K562 (cell line): ENCODE results near the gene SLC6A6. TPM values are rescaled to one million over a fixed set of nuclear protein-coding genes. Genes with fewer than 3 reads are reported as not detected.

Experiments
- CBX1 ChIP-seq: sonication (generic); IDR thresholded peaks from 2 replicates; pipeline ENCODE4 v1.6.1; 2016; ENCODE audit warnings: antibody characterized with exemption, low read depth, mild to moderate bottlenecking
- EP400 ChIP-seq: fragments of 450-650 bp; IDR thresholded peaks from 2 replicates; pipeline ENCODE4 v1.6.1; 2017; ENCODE audit warnings: antibody characterized with exemption, mild to moderate bottlenecking, moderate library complexity
- HCFC1 ChIP-seq: IDR thresholded peaks from 2 replicates; pipeline ENCODE4 v1.6.1; 2012; ENCODE audit warnings: low read depth, low read length, improper control_type of control experiment
- MEIS2 ChIP-seq: fragments of 450-650 bp; IDR thresholded peaks from 2 replicates; pipeline ENCODE4 v1.6.1; 2014; ENCODE audit warnings: mild to moderate bottlenecking; ENCODE audit not compliant: partially characterized antibody
- PYGO2 ChIP-seq: fragments of 450-650 bp; IDR thresholded peaks from 2 replicates; pipeline ENCODE4 v1.6.1; 2016; ENCODE audit warnings: mild to moderate bottlenecking, missing genetic modification characterization, moderate library complexity, missing compliant biosample characterization
- ZFPM2 ChIP-seq: fragments of 250-450 bp; sonication (Bioruptor Pico); IDR thresholded peaks from 2 replicates; pipeline ENCODE4 v1.5.1; 2022; ENCODE audit warnings: mild to moderate bottlenecking
- ZNF282 ChIP-seq: sonication (generic); formaldehyde crosslinking; IDR thresholded peaks from 2 replicates; pipeline ENCODE4 v1.8.1; 2023; ENCODE audit warnings: missing genetic modification reagents
- ZNF644 ChIP-seq: fragments of 200-800 bp; sonication (Bioruptor generic); IDR thresholded peaks from 2 replicates; pipeline ENCODE4 v1.6.1; 2016; ENCODE audit warnings: low read depth, missing genetic modification characterization, missing compliant biosample characterization
- polyA plus RNA-seq, 8 experiments: library from polyadenylated mRNA; depleted of rRNA in 4 of 8; stranded (reverse) in 5 of 8; unstranded in 3 of 8; fragments of >200 nt; fragmentation: Nextera tagmentation in 2 of 8; fragmentation: Illumina TruSeq in 1 of 8; extraction: Ambion mirVana in 2 of 8; extraction: Trizol in 1 of 8; gene quantifications; 2 replicates each; pipeline versions ENCODE4 v1.2.1 to v1.2.3, GENCODE V29; 2011 to 2014; ENCODE audit warnings: inconsistent platforms in 1 of 8, missing spikeins in 1 of 8
- total RNA-seq, 7 experiments: library from RNA; depleted of rRNA in 6 of 7; stranded (reverse); fragments of >200 nt in 6 of 7; fragmentation: Illumina TruSeq in 2 of 7; extraction: Trizol in 2 of 7; gene quantifications; 2 replicates each; pipeline versions ENCODE4 v1.2.1 to v1.2.3, GENCODE V29; 2011 to 2021; ENCODE audit warnings: low replicate concordance in 1 of 7
- TF ChIP-seq, protein P1 (sequence below): fragments of 450-650 bp; IDR thresholded peaks from 2 replicates; pipeline ENCODE4 v1.6.1; 2016; ENCODE audit warnings: low read depth
- TF ChIP-seq, protein P2 (sequence below): fragments of 450-650 bp; formaldehyde crosslinking; IDR thresholded peaks from 2 replicates; pipeline ENCODE4 v1.4.0; 2020; ENCODE audit warnings: mild to moderate bottlenecking, moderate library complexity
- TF ChIP-seq, protein P3 (sequence below): sonication (generic); formaldehyde crosslinking; IDR thresholded peaks from 2 replicates; pipeline ENCODE4 v1.8.1; 2023; ENCODE audit warnings: mild to moderate bottlenecking, missing genetic modification reagents
- TF ChIP-seq, protein P4 (sequence below): fragments of 250-450 bp; sonication (Bioruptor Pico); IDR thresholded peaks from 2 replicates; pipeline ENCODE4 v1.5.0; 2020; ENCODE audit warnings: mild to moderate bottlenecking, borderline replicate concordance

Gene SLC6A6
- total and polyA plus RNA-seq, 9 of the 15 experiments (the other 6 are each of a cell fraction or from before 2014, with no cell fraction given) = 12.3 to 203 (median 93.2) TPM

DNA sequence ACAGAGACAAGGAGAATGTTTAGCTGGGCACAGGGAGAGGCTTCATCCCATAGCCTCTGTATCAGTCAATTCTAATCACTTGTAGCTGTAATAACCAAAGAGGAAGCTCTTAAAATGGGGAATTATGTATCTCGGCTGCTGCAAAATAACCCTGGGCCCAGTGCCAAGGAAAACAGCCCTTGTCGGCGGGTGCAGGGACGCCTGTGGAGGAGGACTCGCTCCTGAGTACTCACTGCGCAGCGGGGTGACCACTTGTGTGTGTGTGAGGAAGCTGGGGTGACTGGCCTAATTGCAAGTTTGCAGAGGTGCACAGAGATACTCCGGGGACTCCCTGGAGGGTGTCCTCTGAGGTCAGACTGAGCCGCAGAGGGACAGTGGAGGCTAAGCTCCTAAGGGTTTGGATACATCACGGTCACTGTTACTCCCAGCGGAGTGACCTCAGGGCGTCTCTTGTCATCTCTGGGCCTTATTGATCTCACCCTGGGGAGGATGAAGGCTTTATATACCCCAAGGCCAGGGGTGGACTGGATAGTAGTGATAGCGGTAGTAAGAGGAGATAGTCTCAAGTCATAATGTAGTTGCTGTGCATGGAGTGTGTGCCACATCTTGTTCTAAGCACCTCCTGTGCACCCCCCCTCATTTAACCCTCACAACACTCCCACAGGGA, 37.2 kb downstream of the SLC6A6 start (continued):
- TF ChIP-seq, protein P1, sequence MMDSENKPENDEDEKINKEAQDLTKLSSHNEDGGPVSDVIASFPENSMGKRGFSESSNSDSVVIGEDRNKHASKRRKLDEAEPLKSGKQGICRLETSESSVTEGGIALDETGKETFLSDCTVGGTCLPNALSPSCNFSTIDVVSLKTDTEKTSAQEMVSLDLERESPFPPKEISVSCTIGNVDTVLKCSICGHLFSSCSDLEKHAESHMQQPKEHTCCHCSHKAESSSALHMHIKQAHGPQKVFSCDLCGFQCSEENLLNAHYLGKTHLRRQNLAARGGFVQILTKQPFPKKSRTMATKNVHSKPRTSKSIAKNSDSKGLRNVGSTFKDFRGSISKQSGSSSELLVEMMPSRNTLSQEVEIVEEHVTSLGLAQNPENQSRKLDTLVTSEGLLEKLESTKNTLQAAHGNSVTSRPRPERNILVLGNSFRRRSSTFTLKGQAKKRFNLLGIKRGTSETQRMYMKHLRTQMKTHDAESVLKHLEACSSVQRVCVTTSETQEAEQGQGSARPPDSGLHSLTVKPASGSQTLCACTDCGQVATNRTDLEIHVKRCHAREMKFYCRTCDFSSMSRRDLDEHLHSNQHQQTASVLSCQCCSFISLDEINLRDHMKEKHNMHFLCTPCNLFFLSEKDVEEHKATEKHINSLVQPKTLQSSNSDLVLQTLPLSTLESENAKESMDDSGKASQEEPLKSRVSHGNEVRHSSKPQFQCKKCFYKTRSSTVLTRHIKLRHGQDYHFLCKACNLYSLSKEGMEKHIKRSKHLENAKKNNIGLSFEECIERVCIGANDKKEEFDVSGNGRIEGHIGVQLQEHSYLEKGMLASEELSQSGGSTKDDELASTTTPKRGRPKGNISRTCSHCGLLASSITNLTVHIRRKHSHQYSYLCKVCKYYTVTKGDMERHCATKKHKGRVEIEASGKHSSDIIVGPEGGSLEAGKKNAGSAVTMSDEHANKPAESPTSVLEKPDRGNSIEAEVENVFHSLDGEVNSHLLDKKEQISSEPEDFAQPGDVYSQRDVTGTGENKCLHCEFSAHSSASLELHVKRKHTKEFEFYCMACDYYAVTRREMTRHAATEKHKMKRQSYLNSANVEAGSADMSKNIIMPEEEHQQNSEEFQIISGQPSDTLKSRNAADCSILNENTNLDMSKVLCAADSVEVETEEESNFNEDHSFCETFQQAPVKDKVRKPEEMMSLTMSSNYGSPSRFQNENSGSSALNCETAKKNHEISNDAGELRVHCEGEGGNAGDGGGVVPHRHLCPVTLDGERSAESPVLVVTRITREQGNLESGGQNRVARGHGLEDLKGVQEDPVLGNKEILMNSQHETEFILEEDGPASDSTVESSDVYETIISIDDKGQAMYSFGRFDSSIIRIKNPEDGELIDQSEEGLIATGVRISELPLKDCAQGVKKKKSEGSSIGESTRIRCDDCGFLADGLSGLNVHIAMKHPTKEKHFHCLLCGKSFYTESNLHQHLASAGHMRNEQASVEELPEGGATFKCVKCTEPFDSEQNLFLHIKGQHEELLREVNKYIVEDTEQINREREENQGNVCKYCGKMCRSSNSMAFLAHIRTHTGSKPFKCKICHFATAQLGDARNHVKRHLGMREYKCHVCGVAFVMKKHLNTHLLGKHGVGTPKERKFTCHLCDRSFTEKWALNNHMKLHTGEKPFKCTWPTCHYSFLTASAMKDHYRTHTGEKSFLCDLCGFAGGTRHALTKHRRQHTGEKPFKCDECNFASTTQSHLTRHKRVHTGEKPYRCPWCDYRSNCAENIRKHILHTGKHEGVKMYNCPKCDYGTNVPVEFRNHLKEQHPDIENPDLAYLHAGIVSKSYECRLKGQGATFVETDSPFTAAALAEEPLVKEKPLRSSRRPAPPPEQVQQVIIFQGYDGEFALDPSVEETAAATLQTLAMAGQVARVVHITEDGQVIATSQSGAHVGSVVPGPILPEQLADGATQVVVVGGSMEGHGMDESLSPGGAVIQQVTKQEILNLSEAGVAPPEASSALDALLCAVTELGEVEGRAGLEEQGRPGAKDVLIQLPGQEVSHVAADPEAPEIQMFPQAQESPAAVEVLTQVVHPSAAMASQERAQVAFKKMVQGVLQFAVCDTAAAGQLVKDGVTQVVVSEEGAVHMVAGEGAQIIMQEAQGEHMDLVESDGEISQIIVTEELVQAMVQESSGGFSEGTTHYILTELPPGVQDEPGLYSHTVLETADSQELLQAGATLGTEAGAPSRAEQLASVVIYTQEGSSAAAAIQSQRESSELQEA = no peak
- no peak for TF ChIP-seq HCFC1
- TF ChIP-seq, protein P2, sequence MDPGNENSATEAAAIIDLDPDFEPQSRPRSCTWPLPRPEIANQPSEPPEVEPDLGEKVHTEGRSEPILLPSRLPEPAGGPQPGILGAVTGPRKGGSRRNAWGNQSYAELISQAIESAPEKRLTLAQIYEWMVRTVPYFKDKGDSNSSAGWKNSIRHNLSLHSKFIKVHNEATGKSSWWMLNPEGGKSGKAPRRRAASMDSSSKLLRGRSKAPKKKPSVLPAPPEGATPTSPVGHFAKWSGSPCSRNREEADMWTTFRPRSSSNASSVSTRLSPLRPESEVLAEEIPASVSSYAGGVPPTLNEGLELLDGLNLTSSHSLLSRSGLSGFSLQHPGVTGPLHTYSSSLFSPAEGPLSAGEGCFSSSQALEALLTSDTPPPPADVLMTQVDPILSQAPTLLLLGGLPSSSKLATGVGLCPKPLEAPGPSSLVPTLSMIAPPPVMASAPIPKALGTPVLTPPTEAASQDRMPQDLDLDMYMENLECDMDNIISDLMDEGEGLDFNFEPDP (CRISPR knock-in tag) = no peak
- no peak for TF ChIP-seq EP400
- TF ChIP-seq ZFPM2 (CRISPR knock-in tag) = no peak
- 0 out of 2 replicates have a peak, but pooled peaks have one; percentile 79 for TF ChIP-seq CBX1
- no peak for TF ChIP-seq ZNF644 (tag)
- TF ChIP-seq, protein P3, sequence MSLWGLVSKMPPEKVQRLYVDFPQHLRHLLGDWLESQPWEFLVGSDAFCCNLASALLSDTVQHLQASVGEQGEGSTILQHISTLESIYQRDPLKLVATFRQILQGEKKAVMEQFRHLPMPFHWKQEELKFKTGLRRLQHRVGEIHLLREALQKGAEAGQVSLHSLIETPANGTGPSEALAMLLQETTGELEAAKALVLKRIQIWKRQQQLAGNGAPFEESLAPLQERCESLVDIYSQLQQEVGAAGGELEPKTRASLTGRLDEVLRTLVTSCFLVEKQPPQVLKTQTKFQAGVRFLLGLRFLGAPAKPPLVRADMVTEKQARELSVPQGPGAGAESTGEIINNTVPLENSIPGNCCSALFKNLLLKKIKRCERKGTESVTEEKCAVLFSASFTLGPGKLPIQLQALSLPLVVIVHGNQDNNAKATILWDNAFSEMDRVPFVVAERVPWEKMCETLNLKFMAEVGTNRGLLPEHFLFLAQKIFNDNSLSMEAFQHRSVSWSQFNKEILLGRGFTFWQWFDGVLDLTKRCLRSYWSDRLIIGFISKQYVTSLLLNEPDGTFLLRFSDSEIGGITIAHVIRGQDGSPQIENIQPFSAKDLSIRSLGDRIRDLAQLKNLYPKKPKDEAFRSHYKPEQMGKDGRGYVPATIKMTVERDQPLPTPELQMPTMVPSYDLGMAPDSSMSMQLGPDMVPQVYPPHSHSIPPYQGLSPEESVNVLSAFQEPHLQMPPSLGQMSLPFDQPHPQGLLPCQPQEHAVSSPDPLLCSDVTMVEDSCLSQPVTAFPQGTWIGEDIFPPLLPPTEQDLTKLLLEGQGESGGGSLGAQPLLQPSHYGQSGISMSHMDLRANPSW (CRISPR knock-in tag) = no peak
- TF ChIP-seq, protein P4, sequence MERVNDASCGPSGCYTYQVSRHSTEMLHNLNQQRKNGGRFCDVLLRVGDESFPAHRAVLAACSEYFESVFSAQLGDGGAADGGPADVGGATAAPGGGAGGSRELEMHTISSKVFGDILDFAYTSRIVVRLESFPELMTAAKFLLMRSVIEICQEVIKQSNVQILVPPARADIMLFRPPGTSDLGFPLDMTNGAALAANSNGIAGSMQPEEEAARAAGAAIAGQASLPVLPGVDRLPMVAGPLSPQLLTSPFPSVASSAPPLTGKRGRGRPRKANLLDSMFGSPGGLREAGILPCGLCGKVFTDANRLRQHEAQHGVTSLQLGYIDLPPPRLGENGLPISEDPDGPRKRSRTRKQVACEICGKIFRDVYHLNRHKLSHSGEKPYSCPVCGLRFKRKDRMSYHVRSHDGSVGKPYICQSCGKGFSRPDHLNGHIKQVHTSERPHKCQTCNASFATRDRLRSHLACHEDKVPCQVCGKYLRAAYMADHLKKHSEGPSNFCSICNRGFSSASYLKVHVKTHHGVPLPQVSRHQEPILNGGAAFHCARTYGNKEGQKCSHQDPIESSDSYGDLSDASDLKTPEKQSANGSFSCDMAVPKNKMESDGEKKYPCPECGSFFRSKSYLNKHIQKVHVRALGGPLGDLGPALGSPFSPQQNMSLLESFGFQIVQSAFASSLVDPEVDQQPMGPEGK (CRISPR knock-in tag) = no peak
- TF ChIP-seq ZNF282 = no peak
- TF ChIP-seq MEIS2 = no peak
- TF ChIP-seq PYGO2 (tag) = no peak
